ENCODE data around the gene NR4A2. TPM values are rescaled to one million over a fixed set of nuclear protein-coding genes. Genes with fewer than 3 reads are reported as not detected.

The NR4A2 gene
- total RNA-seq, 2 experiments from 2014 or later: 290 to 319 TPM

- Mint-ChIP-seq H3K9me3 (peaks cover 5% of the 10 kb centered on the region), H3K27me3 (peaks cover 21% of the 10 kb centered on the region), H3K36me3 (ENCODE audit: low read depth) (no peaks in the 10 kb centered on the region), H3K4me1 (ENCODE audit: low read depth) (no peaks in the 10 kb centered on the region), H3K27ac (no peak overlapping the region), H3K4me3 (no peak overlapping the region)
- intact Hi-C loops (cut with DNase I, micrococcal nuclease): no loop called here
- no peak for TF ChIP-seq CTCF (IDR thresholded peaks at IDR 0.05)
- POLR2A ChIA-PET: no interaction called here
- H3K36me3 ChIP-seq (ENCODE audit: insufficient read depth, low read length): no peaks in the 10 kb centered on the region
- H3K9me3 ChIP-seq (ENCODE audit: control insufficient read depth in 1 of 2, insufficient read depth in 1 of 2, low read length in 2 of 2): peaks cover 0 to 6% of the 10 kb centered on the region in 2 experiments
- no peak for DNase-seq
- no peak for ATAC-seq (ENCODE audit: poor library complexity)
- no peaks in the 10 kb centered on the region for H3K27me3 ChIP-seq (ENCODE audit: control insufficient read depth in 1 of 2, insufficient read depth in 2 of 2, low read length in 2 of 2)
- H3K4me1 ChIP-seq (ENCODE audit: insufficient read depth, low read length): no peaks in the 10 kb centered on the region
- H3K27ac ChIP-seq (ENCODE audit: low read depth in 1 of 2, low read length in 2 of 2): no peak overlapping the region
- CTCF ChIA-PET: no interaction called here
- no peak overlapping the region for H3K4me3 ChIP-seq (ENCODE audit: low read length)
Measured at GRCh38 chr2:156379071-156379470, 46.5 kb upstream of the NR4A2 start.

- no peaks in the 10 kb centered on the region for H3K9me3 ChIP-seq (ENCODE audit: control insufficient read depth in 1 of 2, insufficient read depth in 1 of 2, low read length in 2 of 2)
- H3K36me3 ChIP-seq (ENCODE audit: insufficient read depth, low read length): no peaks in the 10 kb centered on the region
- ChIA-PET CTCF (no interaction called here), POLR2A (no interaction called here)
- ATAC-seq (ENCODE audit: poor library complexity) (no peak), DNase-seq (no peak)
- Mint-ChIP-seq H3K27me3 (no peaks in the 10 kb centered on the region), H3K9me3 (no peaks in the 10 kb centered on the region), H3K27ac (no peak overlapping the region), H3K4me3 (no peak overlapping the region), H3K36me3 (ENCODE audit: low read depth) (no peaks in the 10 kb centered on the region), H3K4me1 (ENCODE audit: low read depth) (no peaks in the 10 kb centered on the region)
- H3K4me1 ChIP-seq (ENCODE audit: insufficient read depth, low read length): no peaks in the 10 kb centered on the region
- no peak overlapping the region for H3K4me3 ChIP-seq (ENCODE audit: low read length)
- no peak overlapping the region for H3K27ac ChIP-seq (ENCODE audit: low read depth in 1 of 2, low read length in 2 of 2)
- H3K27me3 ChIP-seq (ENCODE audit: control insufficient read depth in 1 of 2, insufficient read depth in 2 of 2, low read length in 2 of 2): no peaks in the 10 kb centered on the region
- intact Hi-C loops (cut with DNase I, micrococcal nuclease): no loop called here
- no peak for TF ChIP-seq CTCF (IDR thresholded peaks at IDR 0.05)
Measured at GRCh38 chr2:156366753-156367152, 34.2 kb upstream of the NR4A2 start.

GRCh38 chr2:156363141-156363540, 30.6 kb upstream of the NR4A2 start:
- Mint-ChIP-seq H3K9me3 (no peaks in the 10 kb centered on the region), H3K27me3 (no peaks in the 10 kb centered on the region), H3K36me3 (ENCODE audit: low read depth) (no peaks in the 10 kb centered on the region), H3K4me1 (ENCODE audit: low read depth) (no peaks in the 10 kb centered on the region), H3K4me3 (no peak overlapping the region), H3K27ac (no peak overlapping the region)
- Histone ChIP-seq H3K4me1 (ENCODE audit: insufficient read depth, low read length) (no peaks in the 10 kb centered on the region), H3K36me3 (ENCODE audit: insufficient read depth, low read length) (no peaks in the 10 kb centered on the region), H3K4me3 (ENCODE audit: low read length) (no peak overlapping the region), H3K9me3 (ENCODE audit: control insufficient read depth in 1 of 2, insufficient read depth in 1 of 2, low read length in 2 of 2) (no peaks in the 10 kb centered on the region), H3K27me3 (ENCODE audit: control insufficient read depth in 1 of 2, insufficient read depth in 2 of 2, low read length in 2 of 2) (no peaks in the 10 kb centered on the region), H3K27ac (ENCODE audit: low read depth in 1 of 2, low read length in 2 of 2) (no peak overlapping the region)
- ChIA-PET POLR2A (interaction anchor here (1.1 to 1.3 kb wide), 2 partner anchors 11 to 37 kb away, joined by 3 read pairs; no protein-coding TSS in a partner anchor), CTCF (no interaction called here)
- intact Hi-C loops (cut with DNase I, micrococcal nuclease): no loop called here
- no peak for TF ChIP-seq CTCF (IDR thresholded peaks at IDR 0.05)
- DNase-seq: no peak
- ATAC-seq (ENCODE audit: poor library complexity): no peak
